Thoracic aorta (tissue), 2 donors: ENCODE data around the gene TBX15. TPM values are rescaled to one million over a fixed set of nuclear protein-coding genes. Genes with fewer than 3 reads are reported as not detected.

Experiments
- ATAC-seq: fragments of 150-250 bp; one replicate; pipeline ENCODE4 v1.8.0; 2017; ENCODE audit warnings: low read depth; ENCODE audit not compliant: insufficient number of reproducible peaks, low FRiP score
- DNase-seq: peaks from one replicate; pipeline ENCODE4 v3.0.0-alpha.2; 2020; ENCODE audit warnings: low spot score
- H3K27ac ChIP-seq, 2 donors: fragments of 200-600 bp; sonication (generic); 1 replicate in 1 of 2; 2 replicates in 1 of 2; pipeline ENCODE4 v1.5.1; 2016; ENCODE audit warnings: mild to moderate bottlenecking in 2 of 2, moderate library complexity in 2 of 2
- H3K27me3 ChIP-seq: fragments of 200-600 bp; sonication (generic); replicated peaks from 2 replicates; pipeline ENCODE4 v1.6.0; 2016; ENCODE audit warnings: mild to moderate bottlenecking; ENCODE audit not compliant: insufficient read depth
- H3K36me3 ChIP-seq: fragments of 200-600 bp; sonication (generic); one replicate; pipeline ENCODE4 v1.5.1; 2016
- H3K4me1 ChIP-seq, 2 donors: fragments of 200-600 bp; sonication (generic); 1 replicate in 1 of 2; 2 replicates in 1 of 2; pipeline versions ENCODE4 v1.5.1 to v1.6.0; 2016; ENCODE audit warnings: low read depth in 2 of 2, mild to moderate bottlenecking in 1 of 2; ENCODE audit not compliant: control insufficient read depth in 1 of 2
- H3K4me3 ChIP-seq: fragments of 200-600 bp; sonication (generic); 2 replicates; pipeline ENCODE4 v1.5.1; 2016; ENCODE audit warnings: mild to moderate bottlenecking
- H3K9me3 ChIP-seq: fragments of 200-600 bp; sonication (generic); 2 replicates; pipeline ENCODE4 v1.5.1; 2016
- total RNA-seq, 2 donors: library from RNA; depleted of rRNA; stranded (reverse); fragments of >200 nt; gene quantifications; one replicate each; pipeline versions ENCODE4 v1.1.0 to v1.2.3, GENCODE V29; 2016
- TF ChIP-seq, protein P1 (sequence below): fragments of 200-600 bp; sonication (generic); IDR thresholded peaks from one replicate; pipeline ENCODE4 v1.5.1; 2019; ENCODE audit warnings: antibody characterized with exemption

The TBX15 gene
- total RNA-seq, 2 donors from 2014 or later, result 1.5 to 6.8 TPM

DNA sequence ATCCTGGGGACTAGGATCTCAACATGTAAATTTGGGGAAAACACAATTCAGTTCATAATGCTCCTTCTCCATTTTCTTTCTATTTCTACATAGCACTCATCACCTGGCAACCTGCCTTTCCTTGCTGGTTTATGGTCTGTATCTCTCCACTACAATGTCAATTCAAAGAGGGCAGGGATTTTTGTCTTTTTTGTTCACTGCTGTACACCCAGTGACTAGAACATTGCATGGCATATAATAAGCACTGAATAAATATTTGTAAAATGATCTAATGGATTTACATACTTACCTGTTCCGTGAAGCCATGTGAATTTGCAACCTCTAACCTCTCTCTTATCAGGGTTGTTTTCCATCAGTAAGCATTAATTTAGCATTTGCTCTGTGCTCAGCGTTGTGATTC, 27.4 kb upstream of the TBX15 start:
- Histone ChIP-seq H3K4me3 (no peak overlapping the region), H3K4me1 (no peaks in the 10 kb centered on the region), H3K9me3 (no peaks in the 10 kb centered on the region), H3K36me3 (no peaks in the 10 kb centered on the region), H3K27ac (no peak overlapping the region), H3K27me3 (no peaks in the 10 kb centered on the region)
- ATAC-seq (no peak), DNase-seq (no peak)
- TF ChIP-seq, protein P1, sequence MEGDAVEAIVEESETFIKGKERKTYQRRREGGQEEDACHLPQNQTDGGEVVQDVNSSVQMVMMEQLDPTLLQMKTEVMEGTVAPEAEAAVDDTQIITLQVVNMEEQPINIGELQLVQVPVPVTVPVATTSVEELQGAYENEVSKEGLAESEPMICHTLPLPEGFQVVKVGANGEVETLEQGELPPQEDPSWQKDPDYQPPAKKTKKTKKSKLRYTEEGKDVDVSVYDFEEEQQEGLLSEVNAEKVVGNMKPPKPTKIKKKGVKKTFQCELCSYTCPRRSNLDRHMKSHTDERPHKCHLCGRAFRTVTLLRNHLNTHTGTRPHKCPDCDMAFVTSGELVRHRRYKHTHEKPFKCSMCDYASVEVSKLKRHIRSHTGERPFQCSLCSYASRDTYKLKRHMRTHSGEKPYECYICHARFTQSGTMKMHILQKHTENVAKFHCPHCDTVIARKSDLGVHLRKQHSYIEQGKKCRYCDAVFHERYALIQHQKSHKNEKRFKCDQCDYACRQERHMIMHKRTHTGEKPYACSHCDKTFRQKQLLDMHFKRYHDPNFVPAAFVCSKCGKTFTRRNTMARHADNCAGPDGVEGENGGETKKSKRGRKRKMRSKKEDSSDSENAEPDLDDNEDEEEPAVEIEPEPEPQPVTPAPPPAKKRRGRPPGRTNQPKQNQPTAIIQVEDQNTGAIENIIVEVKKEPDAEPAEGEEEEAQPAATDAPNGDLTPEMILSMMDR, result no peak

DNA sequence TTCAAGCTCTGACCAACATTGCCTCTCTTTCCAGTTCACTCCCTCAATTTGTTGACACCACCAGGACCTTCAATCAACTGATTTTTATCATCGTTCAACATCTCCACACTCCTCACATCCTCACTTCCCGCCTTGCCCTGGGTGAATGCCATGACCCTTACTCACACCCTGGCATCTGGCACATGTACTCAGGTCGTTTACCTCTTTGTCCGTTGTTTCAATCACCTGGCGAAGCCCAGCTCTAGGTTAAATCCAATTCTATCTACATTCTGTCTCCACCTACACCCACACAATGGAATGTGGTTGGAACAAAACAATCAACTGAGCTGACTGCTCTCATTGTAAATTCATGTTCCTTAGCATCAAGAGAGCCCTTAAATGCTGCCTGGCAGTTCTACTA, 24.2 kb upstream of the TBX15 start:
- ATAC-seq, result no peak
- Histone ChIP-seq H3K36me3 (no peaks in the 10 kb centered on the region), H3K4me3 (no peak overlapping the region), H3K9me3 (no peaks in the 10 kb centered on the region), H3K27me3 (peaks cover 9% of the 10 kb centered on the region), H3K4me1 (peaks cover 17 to 18% of the 10 kb centered on the region in 2 donors), H3K27ac (no peak overlapping the region)
- TF ChIP-seq, protein P1, result no peak
- DNase-seq, result no peak

DNA sequence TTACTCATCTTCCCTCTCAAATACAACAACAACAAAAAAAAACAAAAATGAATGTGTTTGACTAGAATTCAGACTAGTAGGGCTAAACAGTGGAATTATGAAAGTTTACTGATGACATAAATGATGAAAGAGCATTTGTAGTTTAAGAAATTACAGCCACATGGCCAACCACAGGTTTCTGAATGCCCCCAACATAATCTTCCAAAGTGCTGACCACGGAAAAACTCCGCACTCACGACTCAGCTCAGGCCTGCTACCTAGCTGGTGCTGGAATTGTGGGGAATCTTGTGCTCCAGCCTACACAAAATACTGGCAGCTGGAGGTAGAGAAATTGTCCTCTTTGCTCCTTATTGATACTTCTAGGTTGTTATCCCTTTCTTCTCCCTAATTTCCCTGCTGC, 23.6 kb upstream of the TBX15 start:
- TF ChIP-seq, protein P1, result no peak
- no peak overlapping the region for H3K4me3 ChIP-seq
- ATAC-seq (no peak), DNase-seq (no peak)
- no peaks in the 10 kb centered on the region for H3K9me3 ChIP-seq
- peaks cover 10% of the 10 kb centered on the region for H3K27me3 ChIP-seq
- H3K36me3 ChIP-seq, result no peaks in the 10 kb centered on the region
- H3K4me1 ChIP-seq, result peaks cover 17 to 25% of the 10 kb centered on the region in 2 donors
- no peak overlapping the region for H3K27ac ChIP-seq

DNA sequence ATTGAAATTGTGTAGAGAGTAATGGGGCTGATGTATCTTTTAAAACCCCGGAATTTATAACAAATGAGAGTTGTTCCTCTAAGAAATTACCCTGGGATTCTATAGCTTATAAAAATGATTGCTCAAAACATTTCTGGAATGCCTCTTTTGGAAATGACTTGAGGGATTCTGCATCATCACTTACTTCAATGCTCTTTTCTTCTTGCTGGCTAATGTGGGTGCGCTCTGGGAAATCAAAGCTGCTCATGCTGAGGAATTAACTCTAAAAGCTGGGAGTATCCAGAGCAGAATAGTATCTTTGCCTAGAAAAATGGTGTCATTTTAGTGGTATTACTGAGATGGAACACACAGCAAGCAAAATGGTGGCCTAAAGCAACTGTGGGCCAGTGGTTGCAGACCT, 23.0 kb upstream of the TBX15 start:
- H3K27me3 ChIP-seq, result peaks cover 10% of the 10 kb centered on the region
- no peaks in the 10 kb centered on the region for H3K9me3 ChIP-seq
- DNase-seq (no peak), ATAC-seq (no peak)
- H3K4me3 ChIP-seq, result no peak overlapping the region
- H3K4me1 ChIP-seq, result peaks cover 17 to 29% of the 10 kb centered on the region in 2 donors
- no peak overlapping the region for H3K27ac ChIP-seq
- H3K36me3 ChIP-seq, result no peaks in the 10 kb centered on the region
- TF ChIP-seq, protein P1, result no peak

DNA sequence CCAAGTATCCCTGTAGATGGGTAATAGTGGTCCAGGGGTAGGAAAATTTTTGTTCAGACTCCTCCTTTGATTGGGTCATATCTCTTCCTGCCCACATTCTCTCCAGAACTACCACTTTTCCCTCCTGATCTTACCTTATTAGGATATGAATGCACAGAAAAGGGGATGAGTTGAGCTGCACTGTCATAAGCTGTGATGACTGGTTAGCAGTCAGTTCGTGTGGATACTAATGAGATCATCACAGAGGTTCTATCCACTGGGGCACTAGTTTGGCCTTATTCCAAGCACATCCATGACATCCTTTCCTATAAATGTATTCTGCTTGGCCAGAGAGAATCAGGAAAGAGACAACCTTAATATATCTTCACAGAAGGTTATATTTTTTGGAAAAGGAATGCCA, 22.1 kb upstream of the TBX15 start:
- Histone ChIP-seq H3K27me3 (peaks cover 10% of the 10 kb centered on the region), H3K4me3 (no peak overlapping the region), H3K9me3 (no peaks in the 10 kb centered on the region), H3K27ac (no peak overlapping the region), H3K36me3 (no peaks in the 10 kb centered on the region), H3K4me1 (peaks cover 17 to 29% of the 10 kb centered on the region in 2 donors)
- no peak for ATAC-seq
- TF ChIP-seq, protein P1, result no peak
- no peak for DNase-seq
